ENCODE data around the gene CIDEB. TPM values are rescaled to one million over a fixed set of nuclear protein-coding genes. Genes with fewer than 3 reads are reported as not detected.

Gene CIDEB
- total RNA-seq, 1 donor from 2014 or later = not detected

- TF ChIP-seq, protein P1, sequence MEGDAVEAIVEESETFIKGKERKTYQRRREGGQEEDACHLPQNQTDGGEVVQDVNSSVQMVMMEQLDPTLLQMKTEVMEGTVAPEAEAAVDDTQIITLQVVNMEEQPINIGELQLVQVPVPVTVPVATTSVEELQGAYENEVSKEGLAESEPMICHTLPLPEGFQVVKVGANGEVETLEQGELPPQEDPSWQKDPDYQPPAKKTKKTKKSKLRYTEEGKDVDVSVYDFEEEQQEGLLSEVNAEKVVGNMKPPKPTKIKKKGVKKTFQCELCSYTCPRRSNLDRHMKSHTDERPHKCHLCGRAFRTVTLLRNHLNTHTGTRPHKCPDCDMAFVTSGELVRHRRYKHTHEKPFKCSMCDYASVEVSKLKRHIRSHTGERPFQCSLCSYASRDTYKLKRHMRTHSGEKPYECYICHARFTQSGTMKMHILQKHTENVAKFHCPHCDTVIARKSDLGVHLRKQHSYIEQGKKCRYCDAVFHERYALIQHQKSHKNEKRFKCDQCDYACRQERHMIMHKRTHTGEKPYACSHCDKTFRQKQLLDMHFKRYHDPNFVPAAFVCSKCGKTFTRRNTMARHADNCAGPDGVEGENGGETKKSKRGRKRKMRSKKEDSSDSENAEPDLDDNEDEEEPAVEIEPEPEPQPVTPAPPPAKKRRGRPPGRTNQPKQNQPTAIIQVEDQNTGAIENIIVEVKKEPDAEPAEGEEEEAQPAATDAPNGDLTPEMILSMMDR (IDR thresholded peaks at IDR 0.05) = no peak
- Mint-ChIP-seq H3K9me3 (ENCODE audit: unreplicated experiment) (no peaks in the 10 kb centered on the region), H3K27ac (ENCODE audit: unreplicated experiment) (no peak overlapping the region), H3K4me3 (ENCODE audit: unreplicated experiment) (no peak overlapping the region), H3K4me1 (ENCODE audit: unreplicated experiment) (peaks cover 15% of the 10 kb centered on the region), H3K27me3 (ENCODE audit: unreplicated experiment) (peaks cover 66% of the 10 kb centered on the region), H3K36me3 (ENCODE audit: unreplicated experiment) (no peaks in the 10 kb centered on the region)
- no peak for DNase-seq (ENCODE audit: extremely low spot score, unreplicated experiment)
Observed at GRCh38 chr14:24351517-24351916, 43.7 kb upstream of the CIDEB start.

DNA sequence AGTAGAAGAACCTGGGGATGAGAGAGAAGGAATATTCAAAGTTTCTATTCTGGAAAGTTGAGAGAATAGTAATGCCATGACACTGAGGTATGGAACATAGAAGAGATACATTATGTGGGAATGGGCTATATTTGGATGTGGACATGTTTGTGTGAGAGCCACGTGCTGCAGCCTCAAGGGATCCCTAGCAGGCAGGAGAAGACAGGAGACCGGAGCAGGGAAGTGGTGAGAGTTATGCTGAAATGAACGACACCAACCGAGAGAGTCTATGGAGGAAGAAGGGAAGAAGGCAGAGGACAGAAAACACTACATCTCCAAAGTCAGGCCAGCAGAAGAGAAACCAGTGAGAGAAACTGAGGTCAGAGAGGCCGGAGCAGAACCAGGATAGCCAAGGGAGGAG is 42.0 kb upstream of the CIDEB start:
- peaks cover 15% of the 10 kb centered on the region for H3K4me1 Mint-ChIP-seq (ENCODE audit: unreplicated experiment)
- H3K27ac Mint-ChIP-seq (ENCODE audit: unreplicated experiment) = no peak overlapping the region
- H3K36me3 Mint-ChIP-seq (ENCODE audit: unreplicated experiment) = no peaks in the 10 kb centered on the region
- H3K4me3 Mint-ChIP-seq (ENCODE audit: unreplicated experiment) = no peak overlapping the region
- H3K9me3 Mint-ChIP-seq (ENCODE audit: unreplicated experiment) = no peaks in the 10 kb centered on the region
- TF ChIP-seq, protein P1 (IDR thresholded peaks at IDR 0.05) = no peak
- peaks cover 77% of the 10 kb centered on the region for H3K27me3 Mint-ChIP-seq (ENCODE audit: unreplicated experiment)
- no peak for DNase-seq (ENCODE audit: extremely low spot score, unreplicated experiment)

DNA sequence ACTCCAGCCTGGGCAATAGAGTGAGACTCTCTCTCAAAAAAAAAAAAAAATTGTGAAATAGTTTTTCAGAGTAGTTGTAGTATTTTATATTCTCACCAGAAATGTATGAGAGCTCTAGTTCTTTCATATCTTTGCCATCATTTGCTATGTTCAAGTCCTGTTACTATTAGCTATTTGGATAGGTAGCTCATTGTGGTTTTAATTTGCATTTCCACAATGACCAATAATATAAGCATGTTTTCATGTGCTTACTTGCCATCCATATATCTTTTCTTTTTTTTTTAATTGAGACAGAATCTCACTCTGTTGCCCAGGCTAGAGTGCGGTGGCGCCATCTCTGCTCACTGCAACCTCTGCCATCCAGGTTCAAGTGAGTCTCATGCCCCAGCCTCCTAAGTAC is 40.4 kb upstream of the CIDEB start:
- no peak overlapping the region for H3K27ac Mint-ChIP-seq (ENCODE audit: unreplicated experiment)
- TF ChIP-seq, protein P1 (IDR thresholded peaks at IDR 0.05) = no peak
- peaks cover 75% of the 10 kb centered on the region for H3K27me3 Mint-ChIP-seq (ENCODE audit: unreplicated experiment)
- no peaks in the 10 kb centered on the region for H3K9me3 Mint-ChIP-seq (ENCODE audit: unreplicated experiment)
- no peak overlapping the region for H3K4me3 Mint-ChIP-seq (ENCODE audit: unreplicated experiment)
- no peaks in the 10 kb centered on the region for H3K36me3 Mint-ChIP-seq (ENCODE audit: unreplicated experiment)
- DNase-seq (ENCODE audit: extremely low spot score, unreplicated experiment) = no peak
- peaks cover 9% of the 10 kb centered on the region for H3K4me1 Mint-ChIP-seq (ENCODE audit: unreplicated experiment)

DNA sequence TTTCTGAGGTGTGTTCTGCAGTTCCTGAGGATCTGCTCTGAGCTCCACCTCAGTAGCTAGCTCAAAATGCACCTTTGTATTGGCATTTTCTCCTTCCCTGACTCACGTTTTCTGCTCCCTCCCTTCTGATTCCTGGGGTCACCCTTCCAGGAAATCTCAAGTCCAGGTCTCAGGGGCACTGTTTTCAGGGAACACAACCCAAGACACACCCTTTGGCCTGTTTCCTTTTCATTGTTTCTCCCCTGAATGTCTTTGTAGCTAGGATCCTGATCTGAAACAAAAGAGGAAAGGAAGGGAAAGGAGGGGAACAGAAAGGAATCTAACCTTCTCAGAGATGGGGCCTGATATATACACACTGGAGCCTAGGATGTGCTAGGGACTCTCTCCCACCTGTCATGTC is 39.4 kb upstream of the CIDEB start:
- no peaks in the 10 kb centered on the region for H3K36me3 Mint-ChIP-seq (ENCODE audit: unreplicated experiment)
- no peak for DNase-seq (ENCODE audit: extremely low spot score, unreplicated experiment)
- TF ChIP-seq, protein P1 (IDR thresholded peaks at IDR 0.05) = no peak
- H3K4me1 Mint-ChIP-seq (ENCODE audit: unreplicated experiment) = peaks cover 9% of the 10 kb centered on the region
- peaks cover 72% of the 10 kb centered on the region for H3K27me3 Mint-ChIP-seq (ENCODE audit: unreplicated experiment)
- H3K9me3 Mint-ChIP-seq (ENCODE audit: unreplicated experiment) = no peaks in the 10 kb centered on the region
- H3K27ac Mint-ChIP-seq (ENCODE audit: unreplicated experiment) = no peak overlapping the region
- no peak overlapping the region for H3K4me3 Mint-ChIP-seq (ENCODE audit: unreplicated experiment)

DNA sequence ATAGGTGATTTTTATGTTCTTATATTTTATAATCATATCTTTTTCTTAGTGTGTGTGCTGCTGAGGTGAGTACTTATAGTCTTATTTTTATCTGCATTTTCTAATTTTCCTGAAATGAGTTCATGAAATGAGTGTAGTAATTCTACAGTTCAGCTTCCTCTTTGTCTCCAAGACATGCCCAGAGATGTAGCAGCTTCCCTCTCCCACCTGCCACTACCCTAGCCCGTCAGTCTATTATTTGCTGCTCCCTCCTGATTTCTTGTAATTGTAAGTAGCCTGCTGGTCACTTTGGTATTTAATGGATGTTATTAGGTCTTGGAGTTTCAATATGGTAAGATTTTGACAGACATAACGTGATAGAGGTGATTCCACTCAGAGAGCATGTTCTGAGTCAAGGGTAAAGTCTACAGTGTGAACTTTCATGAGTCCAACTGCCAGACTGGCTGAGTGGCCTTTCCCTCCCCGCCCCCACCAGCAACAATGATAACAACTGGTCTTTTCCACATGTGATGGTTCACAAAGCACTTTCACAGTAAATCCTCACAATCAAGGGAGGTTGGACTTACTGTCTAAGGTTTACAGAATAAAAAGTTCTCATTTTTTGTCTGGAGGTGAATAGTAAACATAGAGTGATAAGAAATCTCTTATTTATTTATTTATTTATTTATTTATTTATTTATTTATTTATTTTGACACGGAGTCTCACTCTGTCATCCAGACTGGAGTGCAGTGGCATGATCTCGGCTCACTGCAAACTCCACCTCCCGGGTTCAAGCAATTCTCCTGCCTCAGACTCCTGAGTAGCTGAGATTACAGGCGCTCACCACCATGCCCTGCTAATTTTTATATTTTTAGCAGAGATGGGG is 36.3 kb upstream of the CIDEB start:
- Mint-ChIP-seq H3K9me3 (ENCODE audit: unreplicated experiment) (no peaks in the 10 kb centered on the region), H3K4me3 (ENCODE audit: unreplicated experiment) (no peak overlapping the region), H3K27ac (ENCODE audit: unreplicated experiment) (no peak overlapping the region), H3K4me1 (ENCODE audit: unreplicated experiment) (peaks cover 3% of the 10 kb centered on the region), H3K27me3 (ENCODE audit: unreplicated experiment) (peaks cover 58% of the 10 kb centered on the region), H3K36me3 (ENCODE audit: unreplicated experiment) (no peaks in the 10 kb centered on the region)
- TF ChIP-seq, protein P1 (IDR thresholded peaks at IDR 0.05) = no peak
- DNase-seq (ENCODE audit: extremely low spot score, unreplicated experiment) = no peak

Data from osteocyte (in vitro differentiated cells).